GM18951 (cell line): ENCODE data around the gene TEX13A.

Experiments used
- POLR2A ChIP-seq: IDR thresholded peaks from 4 replicates; pipeline ENCODE4 v1.6.1; 2011; ENCODE audit warnings: mild to moderate bottlenecking; ENCODE audit not compliant: insufficient read length, insufficient read depth; ENCODE audit errors: extremely low read depth
- in situ Hi-C: fragments of 300-500 bp; cut with MboI; formaldehyde crosslinking; loops from one replicate; pipeline ENCODE4 v1.12.0; 2022; ENCODE audit warnings: low sequenced_read_pairs, mixed read lengths, inconsistent platforms; ENCODE audit not compliant: unreplicated experiment

Gene TEX13A

DNA sequence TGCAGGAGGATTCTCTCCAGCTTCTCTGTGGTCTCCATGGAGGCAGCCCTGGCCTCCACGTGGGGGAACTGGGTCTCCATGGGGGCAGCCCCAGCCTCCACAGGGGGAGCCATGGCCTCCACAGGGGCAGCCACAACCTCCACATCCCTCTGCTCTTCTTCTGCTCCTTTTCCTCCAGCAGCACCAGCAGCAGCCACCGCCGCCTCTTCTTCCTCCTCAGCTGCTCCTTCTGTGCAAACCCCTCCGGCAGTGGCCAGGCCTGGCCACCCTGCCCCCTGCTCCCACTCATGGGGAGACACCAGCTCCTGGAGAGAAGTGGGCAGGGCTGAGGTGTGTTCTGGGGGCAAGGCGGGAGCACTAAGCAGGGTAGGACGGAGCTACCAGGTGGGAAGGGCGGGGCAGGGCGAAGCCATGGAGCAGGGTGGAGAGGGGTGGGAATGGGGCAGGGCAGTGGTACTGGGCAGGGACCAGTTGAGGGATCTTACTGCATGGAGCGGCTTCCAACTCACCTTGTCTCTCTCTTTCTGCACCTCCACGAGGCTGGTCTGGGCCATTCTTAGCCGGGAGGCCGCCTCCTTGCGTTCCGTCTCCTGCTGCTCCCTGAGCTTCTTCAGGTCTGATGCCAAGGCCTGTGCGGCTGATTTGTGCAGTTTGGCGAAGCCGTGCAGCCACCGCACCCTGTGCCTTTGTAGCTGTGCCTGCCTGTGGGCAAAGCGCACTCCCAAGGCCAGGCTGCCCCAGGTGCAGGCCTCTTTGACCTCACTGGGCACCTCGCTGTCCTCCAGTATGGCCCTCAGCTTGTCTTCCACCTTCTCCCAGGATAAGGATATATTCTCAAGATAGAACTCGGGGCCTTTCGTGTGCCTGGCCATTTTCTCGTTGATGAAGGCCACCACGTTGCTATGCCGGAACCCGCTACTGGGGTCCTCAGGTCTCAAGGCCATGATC is 766 bp downstream of the TEX13A start:
- no peak for TF ChIP-seq POLR2A
- in situ Hi-C loops, result no loop called here

DNA sequence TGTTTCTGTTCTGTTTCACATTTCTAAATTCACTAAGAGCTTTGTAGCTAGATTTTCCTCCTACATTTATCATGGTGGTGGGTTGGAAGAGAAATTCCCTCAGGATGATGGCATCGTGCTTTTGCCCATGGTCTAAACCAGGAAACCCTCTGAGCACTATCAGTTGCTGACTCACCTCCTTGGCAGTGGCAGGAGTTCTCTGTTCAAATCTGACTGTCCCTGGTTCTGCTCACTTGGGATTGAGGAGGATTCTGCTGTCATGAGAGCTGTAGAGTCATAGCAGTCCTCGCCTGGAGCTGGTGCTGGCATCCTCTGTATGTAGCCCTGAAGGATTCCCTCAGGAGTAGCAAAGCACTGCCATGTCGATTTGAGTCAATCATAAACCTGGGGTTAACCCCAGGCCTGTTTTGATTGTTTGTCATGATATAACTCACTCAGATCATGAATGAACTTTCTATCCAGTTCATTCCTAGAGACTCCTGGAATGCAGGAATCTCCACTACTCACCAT is 9.4 kb downstream of the TEX13A start:
- in situ Hi-C loops, result no loop called here

DNA sequence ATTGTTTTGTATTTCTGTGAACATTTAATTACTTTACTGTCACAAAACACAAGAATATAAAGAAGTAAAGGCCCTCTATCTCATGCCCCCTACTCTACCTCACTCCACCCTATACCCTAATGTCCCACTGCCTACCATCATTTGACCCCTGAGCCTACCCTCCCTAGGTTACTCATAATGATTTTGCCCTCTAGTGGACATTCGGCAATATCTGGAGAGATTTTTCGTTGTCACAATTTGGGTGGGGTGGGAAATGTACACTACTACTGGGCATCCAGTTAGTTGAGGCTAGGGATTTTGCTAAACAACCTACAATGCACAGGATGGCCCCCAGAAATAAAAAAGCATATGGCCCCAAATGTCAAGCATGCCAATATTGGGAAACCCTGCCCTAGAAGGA is 10.2 kb downstream of the TEX13A start:
- in situ Hi-C loops, result no loop called here
- TF ChIP-seq POLR2A, result no peak

More for the DNA sequence above, 9.4 kb downstream of the TEX13A start:
- TF ChIP-seq POLR2A, result no peak

DNA sequence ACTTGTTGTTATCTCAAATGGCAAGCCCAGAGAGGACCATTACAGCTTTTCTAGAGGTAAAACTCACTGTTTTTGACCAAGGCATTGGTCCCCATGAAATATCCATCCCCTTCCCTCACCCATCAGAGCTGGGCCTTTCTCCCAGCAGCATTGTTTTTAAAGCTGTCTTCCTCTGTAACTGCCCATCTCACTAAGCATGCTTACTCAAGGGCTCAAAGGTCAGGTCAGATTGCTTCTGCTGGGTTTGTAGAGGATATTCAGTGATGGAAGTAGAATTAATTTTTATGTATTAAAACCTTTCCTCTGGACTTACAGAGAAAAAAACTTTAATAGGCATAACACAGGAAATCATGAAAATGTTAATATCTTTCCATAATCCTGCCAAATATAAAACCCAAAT is 11.1 kb downstream of the TEX13A start:
- TF ChIP-seq POLR2A, result no peak
- in situ Hi-C loops, result no loop called here

DNA sequence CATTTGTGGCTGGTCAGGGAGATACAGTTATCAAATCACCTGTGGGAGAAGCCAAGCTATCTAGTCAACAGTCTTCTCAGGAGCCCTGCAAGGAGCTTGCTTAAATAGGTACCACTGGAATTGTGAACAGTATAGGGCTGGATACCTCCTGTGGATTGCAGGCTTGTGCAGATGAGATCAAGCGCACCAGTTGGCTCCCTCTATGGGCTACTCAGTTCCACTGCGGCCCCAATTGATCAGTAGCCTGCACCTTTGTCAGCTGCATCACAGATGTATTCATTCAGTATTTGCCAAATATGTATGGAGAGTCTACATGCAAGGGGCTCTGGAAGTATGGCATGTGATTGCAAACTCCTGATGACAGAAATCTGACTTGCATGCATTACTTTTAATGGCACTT is 28.6 kb downstream of the TEX13A start:
- in situ Hi-C loops, result no loop called here
- no peak for TF ChIP-seq POLR2A

DNA sequence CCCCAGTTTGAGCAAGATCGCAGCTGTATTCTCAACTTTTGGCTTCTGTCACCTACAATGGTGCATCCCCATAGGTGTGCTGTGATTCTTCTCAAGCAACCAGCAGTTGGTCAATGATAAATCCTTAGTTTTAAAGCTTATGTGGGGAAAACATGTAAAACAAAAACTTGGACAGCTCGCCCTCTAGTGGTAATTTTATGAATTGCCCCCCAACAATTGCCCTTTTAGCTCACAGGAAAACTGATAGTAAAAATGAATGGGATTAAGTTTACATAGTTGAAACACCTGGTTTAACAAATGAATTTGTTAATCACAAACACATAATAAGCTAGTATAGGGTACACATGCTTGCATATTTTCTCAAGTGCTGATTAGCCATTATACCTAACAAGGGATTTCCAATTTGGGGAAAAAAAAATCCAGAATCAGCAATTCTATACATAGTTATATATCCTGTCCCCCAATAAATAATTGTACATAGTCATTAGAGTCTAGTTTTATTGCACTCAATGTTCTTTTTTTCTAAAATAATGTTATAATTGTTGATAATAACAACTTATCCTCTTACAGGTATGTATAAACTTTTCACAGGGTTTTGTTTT is 30.1 kb downstream of the TEX13A start:
- TF ChIP-seq POLR2A, result no peak
- in situ Hi-C loops, result no loop called here

DNA sequence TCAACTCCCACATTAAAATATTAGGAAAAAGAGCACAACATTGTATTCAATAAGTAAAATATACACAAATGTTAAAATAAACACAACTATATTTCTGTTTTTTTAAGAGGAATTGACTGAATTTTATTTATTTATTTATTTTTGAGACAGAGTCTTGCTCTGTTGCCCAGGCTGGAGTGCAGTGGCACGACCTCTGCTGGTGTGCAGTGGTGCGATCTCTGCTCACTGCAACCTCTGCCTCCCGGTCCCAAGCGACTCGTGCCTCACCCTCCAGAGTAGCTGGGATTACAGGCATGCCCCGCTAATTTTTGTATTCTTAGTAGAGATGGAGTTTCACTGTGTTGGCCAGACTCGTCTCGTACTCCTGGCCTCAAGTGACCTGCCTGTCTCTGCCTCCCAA is 31.4 kb downstream of the TEX13A start:
- in situ Hi-C loops, result no loop called here
- no peak for TF ChIP-seq POLR2A

DNA sequence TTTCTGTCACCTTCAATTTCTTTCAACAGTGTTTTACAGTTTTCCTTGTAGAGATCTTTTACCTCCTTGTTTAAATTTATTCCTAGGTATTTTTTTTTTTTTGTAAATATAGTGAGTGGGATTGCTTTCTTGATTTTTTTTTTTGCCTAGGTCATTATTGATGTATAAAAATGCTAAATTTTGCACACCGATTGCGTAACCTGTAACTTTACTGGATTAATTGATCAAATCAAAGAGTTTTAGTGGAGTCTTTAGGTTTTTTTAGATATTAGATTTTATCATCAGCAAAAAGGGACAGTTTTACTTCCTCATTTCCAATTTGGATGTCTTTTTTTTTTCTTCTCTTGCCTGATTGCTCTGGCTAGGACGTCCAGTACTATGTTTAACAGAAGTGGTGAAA is 40.9 kb downstream of the TEX13A start:
- in situ Hi-C loops, result no loop called here
- TF ChIP-seq POLR2A, result no peak

DNA sequence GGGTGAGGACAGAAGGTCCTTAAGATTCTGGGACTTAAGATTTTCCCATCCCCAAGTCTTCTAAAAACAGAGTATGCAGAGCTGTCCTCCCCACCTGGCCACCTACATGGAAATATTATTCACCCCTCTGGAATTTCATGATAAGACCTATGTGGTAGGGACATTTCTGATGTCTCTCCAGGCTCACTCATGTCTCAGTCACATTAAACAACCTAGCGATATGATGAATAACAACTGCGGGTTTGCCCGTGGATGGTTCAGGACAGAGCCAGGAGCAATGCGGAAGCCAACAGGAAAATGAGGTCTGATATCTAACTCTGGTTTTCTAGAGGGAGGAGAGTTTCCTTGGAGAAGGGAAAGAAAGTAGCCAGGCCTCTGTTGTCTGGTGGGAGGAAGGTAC is 47.4 kb downstream of the TEX13A start:
- in situ Hi-C loops, result no loop called here
- TF ChIP-seq POLR2A, result no peak
